Endothelial cell of umbilical vein (primary cell): ENCODE measurements around the gene PRDM16.

ENCODE experiments used
- FOS ChIP-seq: IDR thresholded peaks from 2 replicates; pipeline ENCODE4 v1.6.1; 2011; ENCODE audit warnings: mild to moderate bottlenecking, low read length, moderate library complexity, borderline replicate concordance; ENCODE audit not compliant: insufficient read depth
- POLR2A ChIP-seq: IDR thresholded peaks from 2 replicates; pipeline ENCODE4 v1.6.1; 2012; ENCODE audit warnings: low read depth, mild to moderate bottlenecking, control low read depth, low read length
- TF ChIP-seq, protein P1 (sequence below), 2 donors: IDR thresholded peaks; 1 replicate in 1 of 2; 2 replicates in 1 of 2; pipeline ENCODE4 v1.5.1; 2011; ENCODE audit warnings: low read length in 2 of 2, mild to moderate bottlenecking in 2 of 2, moderate library complexity in 2 of 2, control low read depth in 1 of 2, inconsistent platforms in 1 of 2, low read depth in 1 of 2; ENCODE audit not compliant: insufficient read depth in 1 of 2; ENCODE audit errors: extremely low read depth in 1 of 2

DNA sequence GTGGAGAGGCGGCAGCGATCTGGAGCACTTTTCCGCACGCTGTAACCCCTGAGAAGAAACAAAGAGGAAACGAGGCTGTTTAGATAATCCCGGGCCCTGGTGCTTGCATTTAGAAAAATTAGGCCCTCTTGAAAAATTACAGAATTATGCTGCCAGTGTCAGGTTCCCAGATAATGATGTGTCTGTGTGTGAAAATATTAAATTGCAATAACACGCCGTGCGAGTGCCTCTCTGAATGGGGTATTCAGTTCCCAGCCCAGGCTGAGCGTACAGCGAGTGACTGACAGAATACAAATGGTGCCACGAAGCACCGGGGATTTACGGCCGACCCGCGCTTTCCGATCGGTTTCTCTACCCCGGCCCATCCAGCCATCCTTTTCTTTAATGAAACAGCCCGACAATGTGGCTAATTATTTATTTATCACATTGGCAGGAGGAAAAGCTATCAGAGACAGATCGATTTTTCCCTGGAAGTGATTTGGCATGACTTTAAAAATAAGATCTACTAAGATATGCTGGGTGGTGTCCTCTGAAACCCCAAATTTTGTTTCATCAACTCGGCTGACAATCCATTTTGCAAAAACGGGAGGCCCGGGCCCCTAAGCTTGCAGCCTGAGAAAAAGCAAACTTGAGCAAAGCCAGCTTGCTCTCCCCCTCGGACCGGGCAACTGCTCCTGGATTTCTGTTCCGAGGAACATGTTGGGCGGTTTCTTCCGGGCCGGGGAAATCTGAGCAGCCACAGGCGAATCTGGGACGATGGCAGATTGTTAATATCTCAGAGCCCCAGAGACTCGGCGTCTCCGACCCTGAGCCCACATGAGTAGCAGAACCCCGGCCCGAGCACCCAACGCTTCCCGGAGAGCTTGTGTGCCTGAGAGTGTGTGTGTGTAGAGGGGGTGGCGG lies 11.3 kb downstream of the PRDM16 start:
- TF ChIP-seq, protein P1, sequence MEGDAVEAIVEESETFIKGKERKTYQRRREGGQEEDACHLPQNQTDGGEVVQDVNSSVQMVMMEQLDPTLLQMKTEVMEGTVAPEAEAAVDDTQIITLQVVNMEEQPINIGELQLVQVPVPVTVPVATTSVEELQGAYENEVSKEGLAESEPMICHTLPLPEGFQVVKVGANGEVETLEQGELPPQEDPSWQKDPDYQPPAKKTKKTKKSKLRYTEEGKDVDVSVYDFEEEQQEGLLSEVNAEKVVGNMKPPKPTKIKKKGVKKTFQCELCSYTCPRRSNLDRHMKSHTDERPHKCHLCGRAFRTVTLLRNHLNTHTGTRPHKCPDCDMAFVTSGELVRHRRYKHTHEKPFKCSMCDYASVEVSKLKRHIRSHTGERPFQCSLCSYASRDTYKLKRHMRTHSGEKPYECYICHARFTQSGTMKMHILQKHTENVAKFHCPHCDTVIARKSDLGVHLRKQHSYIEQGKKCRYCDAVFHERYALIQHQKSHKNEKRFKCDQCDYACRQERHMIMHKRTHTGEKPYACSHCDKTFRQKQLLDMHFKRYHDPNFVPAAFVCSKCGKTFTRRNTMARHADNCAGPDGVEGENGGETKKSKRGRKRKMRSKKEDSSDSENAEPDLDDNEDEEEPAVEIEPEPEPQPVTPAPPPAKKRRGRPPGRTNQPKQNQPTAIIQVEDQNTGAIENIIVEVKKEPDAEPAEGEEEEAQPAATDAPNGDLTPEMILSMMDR (IDR thresholded peaks at IDR 0.05; ENCODE audit: extremely low read depth in 1 of 2, insufficient read depth in 1 of 2, low read depth in 1 of 2, low read length in 2 of 2) = no peak
- no peak for TF ChIP-seq POLR2A
- no peak for TF ChIP-seq FOS
